ENCODE measurements around the gene DIP2C.

The DIP2C gene

GRCh38 chr10:565146-565545, 124.3 kb downstream of the DIP2C start:
- DNase-seq = no peak

- DNase-seq = no peak
These were observed 125.6 kb downstream of the DIP2C start for GRCh38 chr10:563827-564226.

- no peak for DNase-seq
These were observed 127.3 kb downstream of the DIP2C start for GRCh38 chr10:562142-562541.

GRCh38 chr10:561721-562120, 127.7 kb downstream of the DIP2C start:
- DNase-seq = no peak

DNA sequence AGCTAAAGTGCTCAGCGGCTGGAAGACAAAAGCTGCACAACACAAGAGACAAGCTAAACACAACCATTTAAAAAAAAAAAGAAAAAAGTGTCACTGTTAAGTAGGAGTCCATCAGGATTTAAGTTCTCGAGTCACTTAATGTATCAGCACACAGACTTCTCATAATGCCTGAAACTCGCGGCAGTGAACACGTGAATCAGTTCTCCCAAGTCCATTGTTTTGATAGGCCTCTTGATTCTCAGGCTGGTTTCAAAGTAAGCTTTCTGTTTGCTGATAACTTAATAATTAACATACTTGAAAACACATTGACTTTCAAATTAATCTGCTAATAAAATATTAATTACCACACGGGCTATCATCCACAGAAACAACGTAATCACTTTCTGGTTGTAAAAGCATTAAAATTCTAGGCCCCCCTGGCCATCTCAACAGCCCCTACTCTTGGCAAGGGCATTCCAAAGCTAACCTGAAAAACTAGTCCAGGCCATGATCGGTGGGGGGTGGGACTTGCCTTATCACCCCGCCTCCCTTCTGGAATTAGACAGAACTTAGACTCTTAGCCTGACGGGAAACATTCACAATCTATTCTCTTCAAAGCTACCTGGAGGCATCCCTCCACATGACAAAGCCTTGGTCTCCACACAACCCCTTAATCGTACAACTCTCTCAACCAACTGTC, 129.0 kb downstream of the DIP2C start:
- no peak for DNase-seq

DNA sequence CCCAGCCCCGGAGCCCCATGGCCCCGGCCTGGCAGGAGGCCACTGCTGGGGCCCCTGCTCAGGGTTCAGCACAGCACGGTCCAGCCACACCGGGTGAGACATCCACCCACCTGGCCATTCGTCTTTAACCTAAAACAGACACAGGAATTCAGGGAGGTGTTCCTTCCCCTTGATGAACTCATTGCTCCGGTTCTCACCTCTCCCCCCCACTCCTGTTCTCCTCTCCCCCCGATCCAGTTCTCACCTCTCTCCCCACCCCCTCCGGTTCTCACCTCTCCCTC, 129.8 kb downstream of the DIP2C start:
- no peak for DNase-seq

- DNase-seq = no peak
These were observed 130.3 kb downstream of the DIP2C start for GRCh38 chr10:558891-559766.

DNA sequence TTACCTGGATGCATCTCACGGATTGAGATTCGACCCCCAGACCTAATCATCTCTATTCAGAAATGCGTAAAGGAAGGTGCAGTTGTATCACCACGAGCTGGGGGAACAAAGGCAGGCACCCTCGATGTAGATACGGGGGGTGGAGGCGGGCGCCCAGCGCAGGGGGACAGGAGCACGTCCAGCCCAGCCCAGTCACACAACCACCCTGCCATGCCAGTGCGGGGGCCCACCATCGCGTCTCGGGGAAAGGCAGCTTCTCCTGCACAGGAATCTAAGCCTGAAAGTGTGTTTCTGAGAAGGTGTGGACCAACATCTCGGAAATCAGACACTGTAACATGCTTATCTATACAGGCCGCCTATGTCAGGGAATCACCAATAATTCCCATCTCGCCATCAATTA, 131.1 kb downstream of the DIP2C start:
- no peak for DNase-seq

GRCh38 chr10:557792-558328, 131.6 kb downstream of the DIP2C start:
- DNase-seq = no peak

DNA sequence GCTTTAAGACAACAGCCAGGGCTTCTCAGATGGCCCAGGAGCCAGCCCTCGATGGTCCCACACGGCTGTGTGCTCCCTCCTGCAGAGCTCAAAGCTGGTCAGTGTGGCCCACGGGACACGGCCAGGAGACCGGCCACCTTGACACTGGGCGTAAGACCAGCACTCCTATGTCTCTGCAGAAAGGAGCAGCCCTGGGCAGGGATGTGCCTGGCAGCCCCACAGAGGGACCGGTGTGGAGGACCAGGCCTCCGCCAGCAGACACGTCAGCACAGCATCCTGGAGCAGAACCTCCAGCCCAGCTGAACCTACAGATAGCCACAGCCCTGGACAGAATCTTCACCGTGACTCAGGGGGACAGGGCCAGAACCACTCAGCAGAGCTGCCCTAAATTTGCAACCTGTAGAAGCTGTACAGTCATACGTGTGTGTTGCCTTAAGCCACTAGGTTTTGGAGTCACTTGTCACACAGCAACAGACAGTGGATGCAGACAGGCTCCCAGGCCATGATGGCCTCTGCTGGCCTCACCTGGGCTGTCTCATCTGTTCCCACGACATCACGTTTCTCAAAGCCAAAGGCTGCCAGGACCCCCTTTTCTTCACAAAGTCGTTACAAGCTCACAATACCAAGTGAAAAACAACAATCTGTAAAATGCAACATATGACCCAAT, 132.4 kb downstream of the DIP2C start:
- DNase-seq = no peak

DNA sequence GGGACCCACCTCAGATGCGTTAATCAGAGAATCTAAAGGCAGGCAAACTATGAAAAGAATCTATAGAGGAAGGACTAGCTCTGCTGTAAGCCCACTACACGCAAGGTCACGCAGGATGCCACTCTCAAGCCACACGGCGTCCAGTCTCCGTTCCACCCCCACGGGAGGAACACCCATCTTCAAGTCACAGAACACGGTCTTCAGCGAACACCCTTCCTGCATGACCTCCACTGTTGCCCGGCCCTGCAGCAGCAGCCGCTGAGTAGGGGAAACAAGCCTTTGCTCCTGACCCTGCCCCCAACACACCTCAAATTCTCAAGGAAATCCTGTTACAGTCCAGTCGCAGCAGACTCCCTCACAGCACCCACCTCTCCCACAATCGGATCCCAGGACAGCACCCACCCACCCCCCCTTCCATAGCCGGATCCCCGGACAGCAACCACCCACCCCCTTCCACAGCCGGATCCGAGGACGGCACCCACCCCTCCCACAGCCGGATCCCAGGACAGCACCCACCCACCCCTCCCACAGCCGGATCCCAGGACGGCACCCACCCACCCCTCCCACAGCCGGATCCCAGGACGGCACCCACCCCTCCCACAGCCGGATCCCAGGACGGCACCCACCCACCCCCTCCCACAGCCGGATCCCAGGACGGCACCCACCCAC, 133.7 kb downstream of the DIP2C start:
- DNase-seq = no peak

GRCh38 chr10:555281-555680, 134.2 kb downstream of the DIP2C start:
- DNase-seq = no peak

GRCh38 chr10:554182-554848, 135.2 kb downstream of the DIP2C start:
- DNase-seq = no peak

DNA sequence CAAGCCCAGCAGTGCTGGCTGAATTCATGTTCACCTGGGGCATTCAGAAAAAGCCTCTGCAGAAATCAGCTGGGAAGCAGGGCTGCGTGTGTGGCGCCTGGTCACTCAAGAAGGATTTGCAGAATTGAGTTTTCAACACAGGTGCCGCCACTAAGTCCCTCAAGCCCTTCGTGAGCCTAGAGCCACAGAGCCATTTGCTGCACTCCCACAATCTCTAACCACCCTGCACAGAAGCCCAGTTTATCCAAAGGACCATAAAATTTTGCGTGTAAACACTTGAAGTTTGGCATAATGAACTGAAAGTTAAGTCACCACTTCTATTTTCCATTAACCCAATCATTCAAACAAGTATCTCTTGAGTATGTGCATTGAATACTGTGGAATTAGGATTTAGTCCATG, 136.2 kb downstream of the DIP2C start:
- DNase-seq = no peak

DNA sequence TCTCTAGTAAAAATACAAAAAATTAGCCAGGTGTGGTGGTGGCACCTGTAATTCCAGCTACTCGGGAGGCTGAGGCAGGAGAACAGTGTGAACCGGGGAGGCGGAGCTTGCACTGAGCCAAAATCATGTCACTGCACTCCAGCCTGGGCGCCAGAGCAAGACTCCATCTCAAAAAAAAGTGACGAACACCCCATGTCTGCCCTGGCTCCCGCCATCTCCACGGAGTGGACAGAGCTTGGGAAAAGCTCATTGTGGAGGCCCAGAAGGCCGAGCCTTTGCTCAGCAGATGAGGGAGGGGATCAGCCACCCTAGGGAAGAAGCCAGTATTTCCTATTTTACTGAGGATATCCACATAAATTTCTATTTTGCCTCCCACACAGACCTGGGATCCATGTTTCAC, 136.8 kb downstream of the DIP2C start:
- no peak for DNase-seq

GRCh38 chr10:551373-552252, 137.9 kb downstream of the DIP2C start:
- DNase-seq = no peak

- DNase-seq = no peak
These were observed 138.6 kb downstream of the DIP2C start for GRCh38 chr10:550665-551372.

DNA sequence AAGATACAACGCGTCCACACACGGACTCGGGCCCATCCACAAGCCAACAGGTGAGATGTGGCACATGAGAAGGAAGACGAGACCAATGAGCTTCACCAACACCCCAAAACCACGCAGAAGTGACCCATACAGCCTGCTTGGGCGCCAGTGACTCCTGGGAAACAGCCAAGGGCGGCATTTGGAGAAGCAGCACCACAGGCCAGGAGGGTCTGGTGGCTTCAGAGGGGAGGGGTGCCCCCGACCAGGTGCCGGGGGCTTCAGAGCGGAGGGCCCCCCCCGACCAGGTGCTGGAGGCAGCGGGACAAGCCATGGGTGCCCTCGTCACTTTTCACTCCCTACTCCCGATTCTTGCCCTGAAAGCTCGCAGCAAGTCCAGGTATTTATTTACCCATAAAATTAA, 140.1 kb downstream of the DIP2C start:
- no peak for DNase-seq

GRCh38 chr10:548238-548901, 141.1 kb downstream of the DIP2C start:
- DNase-seq = no peak

DNA sequence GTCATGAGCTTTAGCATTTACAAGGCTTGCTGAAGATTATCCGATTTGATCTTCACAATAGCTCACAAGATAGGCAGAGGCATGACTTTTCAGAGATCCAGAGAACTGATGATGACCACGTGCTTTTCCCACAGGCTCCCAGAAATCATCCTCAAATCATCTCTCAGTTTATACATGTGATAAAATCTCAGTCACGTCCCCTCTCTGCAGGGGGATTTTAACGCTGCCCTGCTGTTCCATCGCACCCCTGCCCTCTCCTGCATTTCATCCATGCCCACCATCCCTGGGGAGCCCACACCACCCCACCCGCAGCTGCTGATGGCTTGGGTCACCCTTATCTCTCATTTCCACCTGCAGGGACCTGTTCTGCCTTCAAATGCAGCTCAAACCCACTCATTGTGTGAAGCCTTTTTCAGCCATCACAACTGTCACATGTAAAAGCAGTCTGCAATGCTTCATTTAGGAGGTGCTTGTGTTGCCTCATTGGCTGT, 141.8 kb downstream of the DIP2C start:
- no peak for DNase-seq
